ENCODE data around the gene SRGAP1. TPM values are rescaled to one million over a fixed set of nuclear protein-coding genes. Genes with fewer than 3 reads are reported as not detected.

SRGAP1 gene
- total and polyA plus RNA-seq, 2 of the 4 experiments (the other 2 are of a cell fraction) = 10.0 to 10.2 TPM

DNA sequence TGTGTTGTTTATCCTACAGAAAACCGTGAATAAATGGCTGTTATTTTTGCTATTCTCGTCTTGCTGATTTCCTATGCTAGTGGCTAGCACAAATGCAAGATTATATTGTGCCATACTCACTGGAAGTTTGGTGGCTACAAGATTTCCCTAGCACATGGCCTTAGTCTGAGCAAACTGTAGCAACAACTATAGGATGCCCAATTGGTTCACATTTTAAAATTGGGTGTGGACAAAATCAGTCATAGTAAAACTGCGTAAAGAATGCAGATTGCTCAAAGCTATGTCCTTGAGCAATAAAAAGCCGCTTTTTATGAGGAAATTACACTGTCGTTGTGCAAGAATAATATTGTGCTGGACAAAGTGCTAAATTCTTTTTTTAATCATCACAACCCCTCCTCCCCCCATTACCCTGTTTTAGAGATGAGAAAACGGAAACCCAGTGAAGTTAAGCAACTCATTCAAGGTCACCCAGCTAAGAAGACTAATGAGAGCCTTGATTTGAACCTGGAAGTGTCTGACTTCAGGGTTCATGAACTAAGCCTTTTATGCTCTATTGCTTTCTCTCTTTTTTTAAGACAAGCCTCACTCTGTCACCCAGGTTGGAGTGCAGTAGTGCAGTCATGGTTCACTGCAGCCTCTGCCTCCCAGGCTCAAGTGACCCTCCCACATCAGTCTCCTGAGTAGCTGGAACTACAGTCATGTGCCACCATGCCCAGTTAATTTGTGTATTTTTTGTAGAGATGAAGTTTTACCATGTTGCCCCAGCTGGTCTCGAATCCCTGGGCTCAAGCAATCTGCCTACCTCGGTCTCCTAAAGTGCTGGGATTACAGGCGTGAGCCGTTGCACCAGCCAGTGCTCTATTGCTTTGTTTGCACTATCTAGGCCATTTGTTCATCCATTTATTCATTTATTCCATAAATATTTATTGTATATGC, 73.6 kb downstream of the SRGAP1 start:
- peak overlapping the region; percentile 100 for H3K27ac ChIP-seq (ENCODE audit: insufficient read depth, low read length)
- peak overlapping the region; percentile 91 for H3K23ac ChIP-seq (ENCODE audit: low read depth, low read length)
- peak overlapping the region; percentile 100 for H2BK5ac ChIP-seq (ENCODE audit: low read depth, low read length, poor library complexity, severe bottlenecking)
- peak overlapping the region; percentile 83 for H3K14ac ChIP-seq (replicated peaks; ENCODE audit: low read depth, low read length)
- no peak for TF ChIP-seq SMC3 (IDR thresholded peaks at IDR 0.05; ENCODE audit: low read depth, low read length)
- no peak for TF ChIP-seq NFE2L2 (IDR thresholded peaks at IDR 0.05; ENCODE audit: low read depth, low read length)
- no peak for TF ChIP-seq CTCF (conservative IDR thresholded peaks at IDR 0.05; ENCODE audit: low read depth, low read length)
- no peak for TF ChIP-seq BHLHE40 (IDR thresholded peaks at IDR 0.05; ENCODE audit: low read depth, low read length)
- TF ChIP-seq FOS (IDR thresholded peaks at IDR 0.05; ENCODE audit: low read depth, low read length) = peak; percentile 61; the same call in 1 of the 2 replicates
- TF ChIP-seq, protein P1, sequence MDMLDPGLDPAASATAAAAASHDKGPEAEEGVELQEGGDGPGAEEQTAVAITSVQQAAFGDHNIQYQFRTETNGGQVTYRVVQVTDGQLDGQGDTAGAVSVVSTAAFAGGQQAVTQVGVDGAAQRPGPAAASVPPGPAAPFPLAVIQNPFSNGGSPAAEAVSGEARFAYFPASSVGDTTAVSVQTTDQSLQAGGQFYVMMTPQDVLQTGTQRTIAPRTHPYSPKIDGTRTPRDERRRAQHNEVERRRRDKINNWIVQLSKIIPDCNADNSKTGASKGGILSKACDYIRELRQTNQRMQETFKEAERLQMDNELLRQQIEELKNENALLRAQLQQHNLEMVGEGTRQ (IDR thresholded peaks at IDR 0.05; ENCODE audit: low read depth, low read length) = 0 out of 2 replicates have a peak, but pooled peaks have one; percentile 4
- peak; percentile 100 for TF ChIP-seq CEBPB (IDR thresholded peaks at IDR 0.05; ENCODE audit: low read depth, low read length)
- TF ChIP-seq MAFK (IDR thresholded peaks at IDR 0.05; ENCODE audit: low read depth, low read length) = no peak
- peak; percentile 92 for TF ChIP-seq MXI1 (IDR thresholded peaks at IDR 0.05; ENCODE audit: borderline replicate concordance, low read depth, low read length)
- TF ChIP-seq RAD21 (IDR thresholded peaks at IDR 0.05; ENCODE audit: low read length) = peak; percentile 4; the same call in 1 of the 2 replicates
- TF ChIP-seq MAZ (IDR thresholded peaks at IDR 0.05; ENCODE audit: borderline replicate concordance, low read depth, low read length) = no peak
- 0 out of 2 replicates have a peak, but pooled peaks have one; percentile 56 for TF ChIP-seq POLR2A (IDR thresholded peaks at IDR 0.05; ENCODE audit: low read depth, low read length)
- peak overlapping the region; percentile 91 for H4K91ac ChIP-seq (ENCODE audit: insufficient read depth, low read depth, low read length)
- peak overlapping the region; percentile 92 for H3K4ac ChIP-seq (ENCODE audit: low read depth, low read length)
- BruUV-seq (replicated peaks) = no TSS peak
- ChIA-PET POLR2A (ENCODE audit: unreplicated experiment) (no interaction called here), CTCF (interaction anchor here (0.8 to 1.4 kb wide), 2 partner anchors 43 to 73 kb away, joined by 3 to 4 read pairs; no protein-coding TSS in a partner anchor)
- H2BK120ac ChIP-seq (ENCODE audit: low read depth, low read length) = peak overlapping the region; percentile 96
- ATAC-seq (ENCODE audit: low read depth) (peak; percentile 56), DNase-seq (peak; percentile 96)
- H3K4me1 ChIP-seq (ENCODE audit: control insufficient read depth, insufficient read depth, low read length) = peaks cover 25% of the 10 kb centered on the region
- peak overlapping the region; percentile 95 for H2BK20ac ChIP-seq (ENCODE audit: low read depth, low read length)
- H3K9me3 ChIP-seq (ENCODE audit: control insufficient read depth, insufficient read depth, low read length) = no peaks in the 10 kb centered on the region
- no peak overlapping the region for H3K4me3 ChIP-seq (ENCODE audit: insufficient read depth, low read depth, low read length)
- no peak overlapping the region for H2AK9ac ChIP-seq (replicated peaks; ENCODE audit: low read depth, low read length, poor library complexity)
- peak overlapping the region; percentile 96 for H2AK5ac ChIP-seq (ENCODE audit: low read depth, low read length)
- peak overlapping the region; percentile 66 to 94 for H4K8ac ChIP-seq (ENCODE audit: low read depth in 2 of 2, low read length in 2 of 2)
- H4K20me1 ChIP-seq (ENCODE audit: insufficient read depth, low read length) = peaks cover 10% of the 10 kb centered on the region
- H3K18ac ChIP-seq (ENCODE audit: low read depth, low read length) = peak overlapping the region; percentile 98
- peak overlapping the region; percentile 83 for H3K4me2 ChIP-seq (ENCODE audit: low read depth, low read length)
- no peaks in the 10 kb centered on the region for H3K36me3 ChIP-seq (ENCODE audit: control insufficient read depth, insufficient read depth, low read length)
- peak overlapping the region; percentile 92 for H4K5ac ChIP-seq (ENCODE audit: low read depth, low read length)
- dilution Hi-C loops (cut with HindIII; ENCODE audit: low sequenced_read_pairs, unreplicated experiment) = no loop called here
- peak overlapping the region; percentile 91; the same call in 2 of the 3 replicates for H2BK15ac ChIP-seq (ENCODE audit: low read depth, low read length)
- peaks cover 24 to 59% of the 10 kb centered on the region in 2 experiments for H3K79me1 ChIP-seq (ENCODE audit: low read depth in 1 of 2, low read length in 2 of 2)
- WGBS, 2 experiments (ENCODE audit: extremely low coverage in 2 of 2, insufficient read length in 1 of 2) = 0% methylated on average over 1 of the region's 10 CpGs; no CpG with 5 or more reads in 1 of the 2 experiments
- peak overlapping the region; percentile 93 for H3K9ac ChIP-seq (ENCODE audit: low read depth, low read length)
- no peaks in the 10 kb centered on the region for H3K27me3 ChIP-seq (ENCODE audit: control insufficient read depth, insufficient read depth, low read length)
- intact Hi-C loops (cut with micrococcal nuclease) = loop anchor here (1.0 to 10.0 kb wide), 6 partner anchors 56 to 337 kb away; partner anchors contain the start of gene SRGAP1
- in situ Hi-C loops (cut with MboI; ENCODE audit: low sequenced_read_pairs) = no loop called here
- H3K56ac ChIP-seq (ENCODE audit: extremely low read depth, insufficient read depth, low read length) = peak overlapping the region; percentile 97
- peaks cover 16% of the 10 kb centered on the region for H3K9me1 ChIP-seq (ENCODE audit: insufficient read depth, low read length)
- H2AFZ ChIP-seq (replicated peaks; ENCODE audit: low read length, poor library complexity) = no peak overlapping the region
